GM18498 (cell line): ENCODE data around the gene TXNDC9.
"Not testable (repeated sequence)": the region's sequence is repeated elsewhere in the genome, so short reads cannot be mapped to it uniquely, and the experiment has no call there.

Source experiments
- ATAC-seq: cut with Tn5 transposase; IDR thresholded peaks from one replicate; pipeline ENCODE4 v1.9.1; 2021; ENCODE audit warnings: mild to moderate bottlenecking, moderate library complexity; ENCODE audit not compliant: unreplicated experiment

The TXNDC9 gene

DNA sequence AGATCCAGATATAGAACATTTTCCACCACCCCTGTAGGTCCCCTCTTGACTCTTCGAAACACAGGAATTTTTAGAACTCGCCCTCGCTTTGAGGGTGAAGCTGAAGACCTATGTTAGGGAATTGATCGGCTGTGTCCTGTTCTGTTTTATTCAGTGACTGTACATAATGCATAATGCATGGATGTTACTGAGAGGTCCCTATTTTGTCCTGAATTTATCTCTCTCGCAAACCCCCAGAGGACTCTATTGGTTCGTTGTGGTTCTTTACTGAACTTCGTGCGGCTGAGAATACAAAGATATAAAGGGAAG, 625 bp upstream of the TXNDC9 start:
- ATAC-seq = peak; percentile 6

- no peak for ATAC-seq
These were observed 10.7 kb downstream of the TXNDC9 start for GRCh38 chr2:99325384-99325783.

- ATAC-seq = not testable (repeated sequence)
These were observed 18.3 kb downstream of the TXNDC9 start for GRCh38 chr2:99317873-99318200.

GRCh38 chr2:99317161-99317872, 18.8 kb downstream of the TXNDC9 start:
- ATAC-seq = no peak

- ATAC-seq = not testable (repeated sequence)
These were observed 35.0 kb downstream of the TXNDC9 start, which contains the start of gene LYG1 for GRCh38 chr2:99301097-99301496. Gene LYG1 (minus strand): TSS chr2:99301197. CDS start chr2:99295670, 5,527 bp downstream.

DNA sequence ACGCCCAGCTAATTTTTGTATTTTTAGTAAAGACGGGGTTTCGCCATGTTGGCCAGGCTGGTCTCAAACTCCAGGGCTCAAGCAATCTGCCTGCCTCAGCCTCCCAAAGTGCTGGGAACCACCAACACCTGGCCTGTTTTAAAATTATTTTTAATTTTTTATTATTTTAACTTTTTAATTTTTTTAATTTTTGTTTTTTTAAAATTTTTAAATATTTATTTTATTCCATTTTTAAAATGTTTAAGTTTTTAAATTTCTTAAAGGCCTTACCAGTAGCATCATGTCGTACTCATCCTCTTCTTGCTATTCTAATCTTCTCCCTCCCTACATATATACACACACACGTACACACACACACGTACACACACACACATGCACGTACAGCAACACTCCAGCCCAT, 36.6 kb downstream of the TXNDC9 start:
- no peak for ATAC-seq

GRCh38 chr2:99297994-99298393, 38.1 kb downstream of the TXNDC9 start:
- ATAC-seq = no peak

DNA sequence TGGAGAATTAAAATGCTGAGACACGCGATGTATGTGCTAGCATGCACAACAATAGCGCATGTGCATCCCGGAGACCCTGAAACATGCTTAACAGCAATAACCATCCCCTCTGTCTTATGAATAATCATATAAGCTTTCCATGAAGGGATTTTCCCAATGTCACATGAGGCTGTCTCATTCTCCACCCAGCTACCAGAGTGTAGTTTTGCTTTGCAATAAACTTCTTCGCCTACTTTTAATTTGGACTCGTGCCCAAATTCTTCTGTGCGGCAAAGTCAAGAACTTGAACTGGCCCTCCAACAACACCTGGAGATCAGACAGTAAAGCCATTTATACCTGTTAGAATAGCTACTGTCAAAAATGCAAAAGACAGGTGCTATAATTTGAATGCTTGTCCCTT, 50.6 kb downstream of the TXNDC9 start:
- ATAC-seq = no peak

GRCh38 chr2:99279969-99280695, 56.0 kb downstream of the TXNDC9 start:
- no peak for ATAC-seq

DNA sequence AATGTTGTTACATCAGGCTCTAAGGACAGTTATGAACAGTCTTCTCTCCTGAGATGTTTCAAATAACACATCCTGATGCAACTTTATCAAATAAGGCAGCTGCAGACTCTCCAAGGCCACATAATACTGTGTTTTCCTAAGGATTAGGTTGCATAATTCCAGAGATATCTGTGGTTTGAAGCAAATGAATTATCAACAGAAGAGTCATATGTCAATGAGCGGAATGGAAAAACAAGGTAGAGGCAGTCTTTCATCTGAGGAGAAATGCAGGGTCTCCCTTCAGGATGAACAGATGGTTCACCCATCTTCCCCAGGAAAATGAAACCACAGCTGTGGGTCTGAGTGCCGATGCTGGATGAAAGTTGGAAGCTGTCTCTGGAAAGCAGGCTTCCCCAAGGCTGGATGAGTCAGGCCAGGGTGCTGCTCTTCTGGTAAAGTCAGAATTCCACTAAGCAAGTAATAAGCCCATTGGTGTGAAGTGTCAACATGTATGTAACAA, 57.3 kb downstream of the TXNDC9 start:
- no peak for ATAC-seq

DNA sequence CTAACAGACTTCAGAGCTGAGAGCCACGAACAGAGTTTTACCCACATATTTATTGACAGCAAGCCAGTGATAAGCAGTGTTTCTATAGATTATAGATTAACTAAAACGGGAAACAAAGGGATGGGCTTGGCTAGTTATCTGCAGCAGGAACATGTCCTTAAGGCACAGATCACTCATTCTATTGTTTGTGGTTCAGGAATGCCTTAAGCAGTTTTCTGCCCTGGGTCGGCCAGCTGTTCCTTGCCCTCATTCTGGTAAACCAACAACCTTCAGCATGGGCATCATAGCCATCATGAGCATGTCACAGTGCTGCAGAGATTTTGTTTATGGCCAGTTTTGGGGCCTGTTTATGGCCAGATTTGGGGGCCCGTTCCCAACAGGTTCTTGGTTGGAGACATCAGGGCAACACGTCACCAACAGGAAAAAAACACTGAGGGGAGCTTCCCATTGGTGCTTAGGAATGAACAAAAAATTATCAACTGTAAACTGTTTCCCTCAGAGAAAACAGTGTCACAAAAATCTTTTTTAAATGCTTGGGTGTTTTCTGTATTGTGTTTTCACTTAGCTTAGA, 57.9 kb downstream of the TXNDC9 start:
- not testable (repeated sequence) for ATAC-seq

DNA sequence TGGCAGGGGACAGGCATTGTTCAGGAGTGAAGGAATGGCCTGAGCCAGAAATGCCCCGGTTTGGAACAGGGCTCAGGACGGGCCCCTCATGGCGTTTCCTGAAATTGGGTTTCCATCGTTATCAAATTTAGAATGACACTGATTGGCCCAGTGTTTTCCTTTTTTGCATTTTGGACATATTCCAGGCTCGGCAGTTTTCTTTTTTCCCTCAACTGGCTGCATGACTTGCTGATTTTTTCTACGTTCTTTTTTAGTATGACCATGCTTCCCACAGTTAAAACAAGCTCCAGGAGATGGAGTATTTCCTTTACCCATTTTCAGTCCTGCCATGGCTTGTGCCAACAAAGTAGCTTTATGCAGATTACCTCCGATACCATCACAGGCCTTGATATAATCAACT, 60.3 kb downstream of the TXNDC9 start:
- no peak for ATAC-seq
